Right forelimb (tissue), 1 donor: ENCODE results near the gene ZNF716.
"Not testable (repeated sequence)": the region's sequence is repeated elsewhere in the genome, so short reads cannot be mapped to it uniquely, and the experiment has no call there.

ENCODE experiments used
- DNase-seq: peaks from one replicate; pipeline ENCODE4 v3.0.0-alpha.2; 2018

The ZNF716 gene

GRCh38 chr7:57449904-57450303 is at the start of gene ZNF716:
Gene ZNF716, plus strand, starts transcription at chr7:57450177. Its CDS starts 112 bp downstream, at chr7:57450289.
- no peak for DNase-seq

- DNase-seq: no peak
Observed at GRCh38 chr7:57400531-57401155, 49.3 kb upstream of the ZNF716 start.

- DNase-seq: not testable (repeated sequence)
Observed at GRCh38 chr7:57403051-57403450, 46.9 kb upstream of the ZNF716 start.

GRCh38 chr7:57403601-57404342 is 46.2 kb upstream of the ZNF716 start:
- no peak for DNase-seq

- DNase-seq: no peak
Observed at GRCh38 chr7:57404343-57404966, 45.5 kb upstream of the ZNF716 start.

GRCh38 chr7:57404967-57405421 is 45.0 kb upstream of the ZNF716 start:
- DNase-seq: no peak

GRCh38 chr7:57407125-57407524 is 42.9 kb upstream of the ZNF716 start:
- no peak for DNase-seq

GRCh38 chr7:57412168-57412567 is 37.8 kb upstream of the ZNF716 start:
- DNase-seq: no peak

- DNase-seq: no peak
Observed at GRCh38 chr7:57412618-57413017, 37.4 kb upstream of the ZNF716 start.

- no peak for DNase-seq
Observed at GRCh38 chr7:57413529-57414398, 36.2 kb upstream of the ZNF716 start.

GRCh38 chr7:57414415-57414814 is 35.6 kb upstream of the ZNF716 start:
- DNase-seq: no peak

- no peak for DNase-seq
Observed at GRCh38 chr7:57414852-57415251, 35.1 kb upstream of the ZNF716 start.

GRCh38 chr7:57415326-57415725 is 34.7 kb upstream of the ZNF716 start:
- no peak for DNase-seq

- no peak for DNase-seq
Observed at GRCh38 chr7:57415730-57416129, 34.2 kb upstream of the ZNF716 start.

GRCh38 chr7:57416601-57417358 is 33.2 kb upstream of the ZNF716 start:
- DNase-seq: no peak

GRCh38 chr7:57417736-57418135 is 32.2 kb upstream of the ZNF716 start:
- DNase-seq: no peak

GRCh38 chr7:57423768-57424167 is 26.2 kb upstream of the ZNF716 start:
- no peak for DNase-seq

- DNase-seq: no peak
Observed at GRCh38 chr7:57424515-57425238, 25.3 kb upstream of the ZNF716 start.

GRCh38 chr7:57425239-57425944 is 24.6 kb upstream of the ZNF716 start:
- DNase-seq: no peak

GRCh38 chr7:57425969-57426628 is 23.9 kb upstream of the ZNF716 start:
- no peak for DNase-seq
